HCT116 (cell line): ENCODE data around the gene THSD4. TPM values are rescaled to one million over a fixed set of nuclear protein-coding genes. Genes with fewer than 3 reads are reported as not detected.

Experiments used
- ATAC-seq: fragments of 200-7000 bp; cut with Tn5 transposase; 2 replicates; pipeline ENCODE4 v1.9.1; 2020; ENCODE audit warnings: mild to moderate bottlenecking, moderate library complexity
- BruUV-seq: library from RNA; stranded (reverse); fragments of 400-500 nt; replicated peaks from 2 replicates; lab custom pipeline; 2021; lab: Mats Ljungman, UMichigan
- CTCF ChIA-PET: fragments of 300-600 bp; sonication (Branson Sonifier 250); formaldehyde crosslinking; loops from one replicate; lab custom pipeline; 2021; ENCODE audit warnings: antibody characterized with exemption; lab: Charles Lee
- POLR2A ChIA-PET: fragments of 300-600, 350-600 bp; sonication (Branson Sonifier 250); formaldehyde crosslinking; loops from one replicate; lab custom pipeline; 2021; ENCODE audit warnings: antibody characterized with exemption; lab: Charles Lee
- RAD21 ChIA-PET, 2 experiments: fragments of 300-600 bp; sonication (Branson Sonifier 250); formaldehyde crosslinking; loops; one replicate each; lab custom pipeline; 2023; ENCODE audit warnings: low total read pairs in 2 of 2; ENCODE audit not compliant: uncharacterized antibody in 2 of 2, unreplicated experiment in 2 of 2, low non-redundant PET in 1 of 2; lab: Charles Lee
- DNase-seq: peaks from one replicate; pipeline ENCODE4 v3.0.0-alpha.2; 2010; ENCODE audit warnings: low read depth, low spot score
- H2AFZ ChIP-seq: fragments of 200-600 bp; shearing (Covaris generic), sonication (generic); 2 replicates; pipeline ENCODE4 v1.6.1; 2017; ENCODE audit warnings: low read depth, mixed run types, mixed read lengths, antibody characterized with exemption, low read length; ENCODE audit not compliant: poor library complexity, severe bottlenecking
- H3K27ac ChIP-seq: 2 replicates; pipeline ENCODE4 v1.5.1; 2012; ENCODE audit warnings: low read depth, low read length
- H3K27me3 ChIP-seq: fragments of 200-600 bp; sonication (generic); 2 replicates; pipeline ENCODE4 v1.6.1; 2016; ENCODE audit warnings: mixed run types, low read length, mixed read lengths; ENCODE audit not compliant: insufficient read depth
- H3K36me3 ChIP-seq, 2 experiments: fragments of 200-500 bp in 1 of 2; fragments of 200-600 bp in 1 of 2; sonication (Bioruptor generic) in 1 of 2; sonication (generic) in 1 of 2; 2 replicates each; pipeline versions ENCODE4 v1.5.1 to v1.6.1; 2014 to 2016; ENCODE audit warnings: low read length in 2 of 2, inconsistent platforms in 1 of 2, mixed read lengths in 1 of 2, mixed run types in 1 of 2; ENCODE audit not compliant: insufficient read depth in 2 of 2, control insufficient read depth in 1 of 2
- H3K4me1 ChIP-seq, 2 experiments: fragments of 200-600 bp in 1 of 2; sonication (generic) in 1 of 2; 2 replicates each; pipeline versions ENCODE4 v1.5.1 to v1.6.1; 2012 to 2017; ENCODE audit warnings: low read length in 2 of 2, inconsistent platforms in 1 of 2, mild to moderate bottlenecking in 1 of 2, mixed read lengths in 1 of 2, mixed run types in 1 of 2, moderate library complexity in 1 of 2; ENCODE audit not compliant: insufficient read depth in 2 of 2, control insufficient read depth in 1 of 2
- H3K4me2 ChIP-seq: fragments of 200-600 bp; sonication (generic); 2 replicates; pipeline ENCODE4 v1.6.1; 2017; ENCODE audit warnings: mixed run types, low read length, mixed read lengths
- H3K4me3 ChIP-seq, 2 experiments: fragments of 200-600 bp in 1 of 2; sonication (generic) in 1 of 2; replicated peaks in 1 of 2; 2 replicates each; pipeline ENCODE4 v1.5.1; 2011 to 2016; ENCODE audit warnings: low read length in 2 of 2, control low read depth in 1 of 2, low read depth in 1 of 2, mild to moderate bottlenecking in 1 of 2, mixed read lengths in 1 of 2, mixed run types in 1 of 2
- H3K79me2 ChIP-seq: fragments of 200-600 bp; sonication (generic); 2 replicates; pipeline ENCODE4 v1.6.1; 2017; ENCODE audit warnings: mild to moderate bottlenecking, mixed run types, low read length, moderate library complexity, mixed read lengths; ENCODE audit not compliant: insufficient read depth
- H3K9ac ChIP-seq: fragments of 200-600 bp; sonication (generic); 2 replicates; pipeline ENCODE4 v1.6.1; 2016; ENCODE audit warnings: low read length, mixed read lengths
- H3K9me2 ChIP-seq: fragments of 200-600 bp; sonication (generic), shearing (Covaris generic); 2 replicates; pipeline ENCODE4 v1.6.1; 2017; ENCODE audit warnings: mixed run types, mild to moderate bottlenecking, moderate library complexity; ENCODE audit not compliant: insufficient read depth
- H3K9me3 ChIP-seq, 2 experiments: fragments of 200-500 bp in 1 of 2; fragments of 200-600 bp in 1 of 2; sonication (Bioruptor generic) in 1 of 2; sonication (generic) in 1 of 2; 2 replicates each; pipeline ENCODE4 v1.6.1; 2014 to 2017; ENCODE audit warnings: low read length in 2 of 2, mixed read lengths in 2 of 2, inconsistent platforms in 1 of 2, low read depth in 1 of 2, mild to moderate bottlenecking in 1 of 2, mixed run types in 1 of 2, moderate library complexity in 1 of 2; ENCODE audit not compliant: control insufficient read depth in 1 of 2, insufficient read depth in 1 of 2
- H4K20me1 ChIP-seq: fragments of 200-600 bp; sonication (generic), shearing (Covaris generic); 2 replicates; pipeline ENCODE4 v1.6.1; 2017; ENCODE audit warnings: mixed run types, mild to moderate bottlenecking, moderate library complexity; ENCODE audit not compliant: insufficient read depth
- CTCF ChIP-seq, 3 experiments: fragments of 200-600 bp in 1 of 3; sonication (generic) in 1 of 3; IDR thresholded peaks in 2 of 3; conservative IDR thresholded peaks in 1 of 3; 2 replicates each; pipeline ENCODE4 v1.5.1; 2012 to 2017; ENCODE audit warnings: low read depth in 2 of 3, low read length in 2 of 3, antibody characterized with exemption in 1 of 3, borderline replicate concordance in 1 of 3, control low read depth in 1 of 3, mild to moderate bottlenecking in 1 of 3, mixed read lengths in 1 of 3, mixed run types in 1 of 3, moderate library complexity in 1 of 3; ENCODE audit not compliant: insufficient read depth in 1 of 3
- EGR1 ChIP-seq: IDR thresholded peaks from 2 replicates; pipeline ENCODE4 v1.6.1; 2012; ENCODE audit warnings: low read depth
- EZH2 ChIP-seq: fragments of 200-600 bp; sonication (generic); IDR thresholded peaks from 2 replicates; pipeline ENCODE4 v1.6.1; 2017; ENCODE audit warnings: antibody characterized with exemption, mixed run types
- EZH2phosphoT487 ChIP-seq: fragments of 200-600 bp; IDR thresholded peaks from 2 replicates; pipeline ENCODE4 v1.6.1; 2018; ENCODE audit warnings: antibody characterized with exemption, borderline replicate concordance
- JUND ChIP-seq: IDR thresholded peaks from 2 replicates; pipeline ENCODE4 v1.6.1; 2012
- POLR2AphosphoS5 ChIP-seq: IDR thresholded peaks from 2 replicates; pipeline ENCODE4 v1.6.1; 2011; ENCODE audit warnings: mild to moderate bottlenecking, low read depth, low read length, moderate library complexity
- RAD21 ChIP-seq: IDR thresholded peaks from 2 replicates; pipeline ENCODE4 v1.6.1; 2012; ENCODE audit warnings: low read depth, mild to moderate bottlenecking
- SIN3A ChIP-seq: IDR thresholded peaks from 2 replicates; pipeline ENCODE4 v1.6.1; 2012; ENCODE audit warnings: low read depth
- SP1 ChIP-seq: IDR thresholded peaks from 2 replicates; pipeline ENCODE4 v1.6.1; 2012; ENCODE audit warnings: low read depth
- YY1 ChIP-seq: IDR thresholded peaks from 2 replicates; pipeline ENCODE4 v1.6.1; 2011; ENCODE audit warnings: low read length, low read depth, moderate library complexity, mild to moderate bottlenecking; ENCODE audit not compliant: insufficient replicate concordance; ENCODE audit errors: extremely low read depth
- ZFX ChIP-seq: fragments of 450-650 bp; IDR thresholded peaks from 2 replicates; pipeline ENCODE4 v1.6.1; 2017
- intact Hi-C: fragments of 100-400 bp; cut with micrococcal nuclease; formaldehyde crosslinking; loops from 2 replicates; pipeline ENCODE4 v1.10.0; 2022
- total RNA-seq: library from RNA; stranded (reverse); gene quantifications from one replicate; pipeline ENCODE4 v1.2.1, GENCODE V29; 2021; ENCODE audit not compliant: unreplicated experiment
- TF ChIP-seq, protein P1 (sequence below): IDR thresholded peaks from 2 replicates; pipeline ENCODE4 v1.6.1; 2012

The THSD4 gene
- total RNA-seq, 1 experiment from 2014 or later, result 30.5 TPM

DNA sequence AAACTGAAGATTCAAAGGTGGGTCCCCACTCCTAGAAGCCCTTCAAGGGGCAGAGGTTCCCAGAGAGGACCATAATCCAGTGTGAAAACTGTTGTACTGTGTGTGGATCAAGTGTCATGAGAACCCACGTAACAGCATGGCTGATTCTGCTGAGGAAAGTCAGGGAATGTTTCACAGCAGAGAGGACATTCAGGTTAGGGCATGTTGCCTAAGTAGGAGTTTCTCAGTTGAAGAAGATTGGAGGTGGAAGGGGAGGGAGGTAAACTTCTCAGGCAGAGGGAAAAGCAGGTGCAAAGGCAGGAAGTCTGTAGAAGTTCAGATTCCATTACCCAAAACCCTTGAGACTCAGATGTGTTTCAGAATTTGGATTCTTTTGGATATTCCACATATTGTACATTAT lies 448.9 kb downstream of the THSD4 start:
- Histone ChIP-seq H3K4me1 (no peaks in the 10 kb centered on the region), H3K9me2 (no peaks in the 10 kb centered on the region), H3K4me3 (no peak overlapping the region), H3K27me3 (no peaks in the 10 kb centered on the region), H3K27ac (no peak overlapping the region), H3K79me2 (no peaks in the 10 kb centered on the region), H3K9me3 (no peaks in the 10 kb centered on the region), H3K4me2 (no peak overlapping the region), H3K36me3 (no peaks in the 10 kb centered on the region), H4K20me1 (no peaks in the 10 kb centered on the region), H2AFZ (no peak overlapping the region), H3K9ac (no peak overlapping the region)
- DNase-seq (no peak), ATAC-seq (no peak)
- intact Hi-C loops, result no loop called here
- TF ChIP-seq ZFX (no peak), SP1 (no peak), CTCF (IDR thresholded peaks at IDR 0.05 in 2 of 3, conservative IDR thresholded peaks at IDR 0.05 in 1 of 3; ENCODE audit: borderline replicate concordance in 1 of 3, insufficient read depth in 1 of 3, low read depth in 2 of 3, low read length in 2 of 3) (no peak), SIN3A (no peak), RAD21 (no peak), JUND (no peak), YY1 (no peak), EZH2 (no peak), EZH2phosphoT487 (no peak), EGR1 (no peak), POLR2AphosphoS5 (no peak)
- TF ChIP-seq, protein P1, sequence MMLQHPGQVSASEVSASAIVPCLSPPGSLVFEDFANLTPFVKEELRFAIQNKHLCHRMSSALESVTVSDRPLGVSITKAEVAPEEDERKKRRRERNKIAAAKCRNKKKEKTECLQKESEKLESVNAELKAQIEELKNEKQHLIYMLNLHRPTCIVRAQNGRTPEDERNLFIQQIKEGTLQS, result no peak
- POLR2A ChIA-PET, result no interaction called here
- CTCF ChIA-PET, result no interaction called here
- RAD21 ChIA-PET, result no interaction called here
- BruUV-seq, result no TSS peak
